NCI-H1436 treated with DMSO at 0.1 percent for 48 hours (cell line): Measurements from ENCODE around the gene OR1M1.
"Not testable (repeated sequence)": the region's sequence is repeated elsewhere in the genome, so short reads cannot be mapped to it uniquely, and the experiment has no call there.

Experiments used
- DNase-seq: peaks from one replicate; lab custom pipeline; 2025; lab: John Stamatoyannopoulos, UW

OR1M1 gene, protein sequence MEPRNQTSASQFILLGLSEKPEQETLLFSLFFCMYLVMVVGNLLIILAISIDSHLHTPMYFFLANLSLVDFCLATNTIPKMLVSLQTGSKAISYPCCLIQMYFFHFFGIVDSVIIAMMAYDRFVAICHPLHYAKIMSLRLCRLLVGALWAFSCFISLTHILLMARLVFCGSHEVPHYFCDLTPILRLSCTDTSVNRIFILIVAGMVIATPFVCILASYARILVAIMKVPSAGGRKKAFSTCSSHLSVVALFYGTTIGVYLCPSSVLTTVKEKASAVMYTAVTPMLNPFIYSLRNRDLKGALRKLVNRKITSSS

DNA sequence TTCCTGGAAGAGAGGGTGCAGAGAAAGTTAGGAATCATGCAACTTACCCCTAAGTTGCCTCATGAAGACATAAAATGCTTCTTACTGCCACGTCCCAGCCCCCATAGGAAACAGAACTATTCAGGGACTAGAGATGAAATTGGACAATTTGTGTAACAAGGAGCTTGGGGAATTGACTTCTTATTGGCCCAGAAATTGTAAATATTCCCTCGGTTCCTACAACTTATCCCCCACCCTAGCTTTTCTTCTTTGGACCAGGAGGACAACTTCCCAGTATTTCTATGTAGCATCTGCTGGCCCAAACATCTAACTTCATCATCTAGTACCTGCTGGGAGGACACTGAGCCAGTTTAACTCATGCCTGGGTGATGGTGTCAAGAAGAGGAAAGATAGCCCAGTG lies at the start of gene OR1M1:
TSS of gene OR1M1 (plus strand) at position 301 of the 400 bp plus-strand sequence. CDS start 6,184 bp downstream, outside the sequence.
- no peak for DNase-seq

DNA sequence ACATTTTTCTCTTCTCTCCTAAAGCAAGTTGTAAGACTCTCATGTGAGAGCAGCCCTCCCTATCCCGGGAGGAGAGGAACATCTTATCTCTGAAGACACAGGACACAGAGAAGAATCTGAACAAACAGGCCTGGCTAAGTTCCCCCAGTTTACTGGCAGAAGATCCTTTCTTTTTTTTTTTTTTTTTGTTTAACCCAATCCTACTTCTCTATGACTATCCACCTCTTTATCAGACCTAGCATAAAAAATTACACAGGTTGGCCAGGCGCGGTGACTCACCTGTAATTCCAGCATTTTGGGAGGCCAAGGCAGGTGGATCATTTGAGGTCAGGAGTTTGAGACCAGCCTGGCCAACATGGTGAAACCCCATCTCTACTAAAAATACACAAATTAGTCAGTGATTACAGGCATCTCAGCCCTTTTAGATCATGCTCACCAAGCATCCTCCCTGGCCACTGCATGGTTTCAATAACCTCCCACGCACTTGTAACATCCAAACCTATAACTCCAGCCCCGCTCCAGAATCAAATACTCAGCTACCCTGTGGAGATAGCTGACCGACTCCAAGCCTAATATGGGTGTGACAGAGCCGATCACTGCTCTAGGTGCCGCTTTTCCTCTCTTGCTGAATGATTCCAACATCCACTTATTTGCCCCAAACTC lies 49.3 kb upstream of the OR1M1 start:
- no peak for DNase-seq

DNA sequence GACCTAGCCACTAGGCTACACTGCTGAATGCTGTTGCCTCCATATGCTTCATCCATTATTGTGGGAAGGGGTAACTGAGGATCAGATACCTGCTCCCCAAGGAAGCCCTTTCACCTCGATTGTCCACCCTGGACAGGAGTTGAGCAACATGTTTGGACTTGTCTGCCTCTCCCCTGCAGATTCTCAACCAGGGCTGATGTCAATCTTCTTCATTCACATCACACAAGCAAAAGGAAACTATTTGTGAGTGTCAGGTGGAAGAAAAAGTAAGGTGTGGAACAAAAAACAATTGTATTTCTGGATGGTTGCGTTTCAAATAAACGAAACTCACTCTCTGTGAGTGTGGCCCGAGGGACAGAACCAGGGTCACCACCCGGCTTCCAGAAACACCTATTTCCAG lies 47.1 kb upstream of the OR1M1 start:
- DNase-seq: no peak

DNA sequence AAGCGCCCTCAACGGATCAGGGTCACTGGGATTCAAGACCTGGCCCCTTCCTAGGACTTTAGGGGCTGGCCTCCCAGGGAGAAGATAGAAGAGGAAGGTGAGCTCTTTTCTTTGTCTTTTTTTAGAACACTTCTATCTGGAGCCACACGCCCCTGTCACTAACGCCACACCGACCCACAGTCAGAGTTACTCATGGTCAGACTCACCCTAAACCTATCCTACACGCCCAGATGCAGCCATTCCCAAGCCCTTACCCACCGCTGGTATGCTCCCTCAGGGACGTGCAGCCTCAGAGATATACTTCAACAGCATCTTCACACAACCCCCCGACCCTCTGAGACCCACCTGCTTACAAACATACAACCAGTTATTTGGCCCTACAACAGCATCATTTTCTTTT lies 46.7 kb upstream of the OR1M1 start:
- no peak for DNase-seq

DNA sequence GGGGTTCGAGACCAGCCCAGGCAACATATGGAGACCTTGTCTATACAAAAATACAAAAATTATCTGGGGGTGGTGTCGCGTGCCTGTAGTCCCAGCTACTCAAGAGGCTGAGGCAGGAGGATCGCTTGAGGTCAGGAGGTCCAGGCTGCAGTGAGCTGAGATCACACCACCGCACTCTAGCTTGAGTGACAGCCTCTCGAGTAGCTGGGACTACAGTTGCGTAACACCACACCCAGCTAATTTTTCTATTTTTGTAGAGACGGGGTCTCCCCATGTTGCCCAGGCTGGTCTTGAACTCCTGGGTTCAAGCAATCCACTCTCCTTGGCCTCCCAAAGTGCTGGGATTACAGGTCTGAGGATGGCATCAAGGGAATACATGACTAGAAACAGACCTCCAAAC lies 45.8 kb upstream of the OR1M1 start:
- DNase-seq: no peak

DNA sequence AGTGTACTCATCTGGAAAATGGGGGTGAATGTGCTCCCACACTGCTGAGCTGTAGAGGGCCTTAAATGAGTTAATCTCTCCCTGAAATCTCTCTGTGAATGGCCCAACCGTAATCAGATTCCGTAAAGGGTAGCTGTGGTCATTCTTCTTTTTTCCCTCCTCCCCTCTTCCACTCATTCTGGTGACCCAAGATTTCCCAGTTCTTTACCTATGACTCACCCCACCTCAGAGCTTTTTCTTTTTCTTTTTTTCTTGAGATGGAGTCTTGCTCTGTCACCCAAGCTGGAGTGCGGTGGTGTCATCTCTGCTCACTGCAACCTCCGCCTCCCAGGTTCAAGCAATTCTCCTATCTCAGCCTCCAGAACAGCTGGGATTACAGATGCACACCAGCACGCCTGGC lies 43.3 kb upstream of the OR1M1 start:
- no peak for DNase-seq

DNA sequence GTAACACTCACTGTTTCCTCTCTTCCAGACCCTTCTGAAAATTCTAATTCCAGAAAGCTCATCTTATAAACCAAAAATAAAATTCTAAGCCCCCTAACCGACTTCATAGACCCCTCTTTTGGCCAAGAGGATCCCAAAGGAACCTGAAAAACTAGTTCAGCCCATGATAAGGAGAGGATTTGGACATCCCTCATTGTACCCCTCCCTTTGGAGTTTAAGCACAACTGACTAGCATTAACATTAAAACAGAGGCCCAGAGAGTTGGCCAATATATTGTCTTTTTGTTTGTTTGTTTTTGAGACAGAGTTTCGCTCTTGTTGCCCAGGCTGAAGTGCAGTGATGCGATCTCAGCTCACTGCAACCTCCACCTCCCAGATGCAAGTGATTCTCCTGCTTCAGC lies 42.4 kb upstream of the OR1M1 start:
- DNase-seq: no peak

DNA sequence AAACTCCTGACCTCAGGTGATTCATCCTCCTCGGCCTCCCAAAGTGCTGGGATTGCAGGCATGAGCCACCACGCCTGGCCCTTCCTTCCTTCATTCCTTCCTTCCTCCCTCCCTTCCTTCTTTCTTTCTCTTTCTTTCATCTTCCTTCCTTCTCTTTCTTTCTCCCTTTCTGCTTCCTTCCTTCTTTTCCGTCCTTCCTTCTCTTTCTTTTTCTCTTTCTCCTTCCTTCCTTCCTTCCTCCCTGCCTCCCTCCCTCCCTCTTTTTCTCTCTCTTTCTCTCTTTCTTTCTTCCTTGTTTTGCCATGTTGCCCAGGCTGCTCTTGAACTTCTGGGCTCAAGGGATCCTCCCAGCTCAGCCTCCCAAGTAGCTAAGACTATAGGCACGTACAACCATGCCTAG lies 40.2 kb upstream of the OR1M1 start:
- DNase-seq: no peak

DNA sequence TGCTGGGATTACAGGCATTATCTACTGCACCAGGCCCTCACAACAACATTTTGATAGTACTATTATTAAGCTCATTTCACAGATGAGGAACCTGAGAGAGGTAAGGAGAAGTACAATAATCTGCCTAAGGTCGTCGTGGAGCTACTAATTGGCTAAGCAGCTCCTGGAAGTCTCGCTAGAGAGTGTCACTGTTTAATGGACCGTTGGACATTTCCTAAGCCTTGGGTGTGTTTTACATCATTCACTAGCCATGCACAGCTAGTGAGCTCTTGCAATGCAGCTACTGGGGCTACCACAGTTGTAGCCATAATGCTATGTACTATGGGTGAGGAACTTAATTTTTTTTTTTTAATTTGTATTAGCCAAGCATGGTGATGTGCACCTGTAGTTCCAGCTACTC lies 34.0 kb upstream of the OR1M1 start:
- no peak for DNase-seq

DNA sequence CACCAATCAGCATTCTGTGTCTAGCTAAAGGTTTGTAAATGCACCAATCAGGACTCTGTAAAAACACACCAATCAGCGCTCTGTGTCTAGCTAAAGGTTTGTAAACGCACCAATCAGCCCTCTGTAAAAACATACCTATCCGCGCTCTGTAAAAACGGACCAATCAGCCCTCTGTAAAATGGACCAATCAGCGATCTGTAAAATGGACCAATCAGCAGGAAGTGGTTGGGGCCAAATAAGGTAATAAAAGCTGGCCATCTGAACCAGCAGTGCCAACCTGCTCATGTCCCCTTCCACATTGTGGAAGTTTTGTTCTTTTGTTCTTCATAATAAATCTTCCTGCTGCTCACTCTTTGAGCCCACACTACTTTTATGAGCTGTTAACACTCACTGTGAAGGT lies 33.2 kb upstream of the OR1M1 start:
- DNase-seq: not testable (repeated sequence)

DNA sequence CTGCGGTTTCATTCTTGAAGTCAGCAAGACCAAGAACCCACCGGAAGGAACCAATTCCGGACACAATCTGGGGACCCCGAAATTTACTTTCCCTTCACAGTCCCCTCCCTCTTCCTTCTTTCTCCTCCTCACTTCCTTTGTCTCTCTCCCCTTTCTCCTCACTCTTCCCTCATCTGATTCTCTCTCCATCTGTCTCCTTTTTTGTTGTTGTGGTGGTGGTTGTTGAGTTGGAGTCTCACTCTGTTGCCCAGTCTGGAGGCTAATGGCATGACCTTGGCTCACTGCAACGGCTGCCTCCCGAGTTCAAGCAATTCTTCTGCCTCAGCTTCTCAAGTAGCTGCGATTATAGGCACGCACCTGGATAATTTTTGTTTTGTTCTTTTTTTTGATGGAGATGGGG lies 32.7 kb upstream of the OR1M1 start:
- no peak for DNase-seq

DNA sequence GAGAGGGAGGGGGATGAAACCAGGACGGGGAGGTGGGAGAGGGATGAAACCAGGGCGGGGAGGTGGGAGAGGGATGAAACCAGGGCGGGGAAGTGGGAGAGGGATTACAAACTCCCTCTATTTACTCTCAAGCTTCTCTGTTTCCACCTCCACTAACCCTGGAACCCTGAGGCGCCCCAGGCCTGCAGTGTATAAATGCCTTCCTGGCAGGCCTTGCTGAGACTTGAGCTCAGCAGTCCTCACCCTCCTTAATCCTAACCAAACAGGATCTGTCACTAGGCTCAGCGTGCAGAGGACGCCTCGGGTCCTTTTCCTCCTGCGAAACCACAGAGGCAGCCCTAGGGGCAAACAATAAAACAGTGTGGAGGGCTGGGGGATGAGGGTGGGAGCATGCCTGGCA lies 32.1 kb upstream of the OR1M1 start:
- no peak for DNase-seq

DNA sequence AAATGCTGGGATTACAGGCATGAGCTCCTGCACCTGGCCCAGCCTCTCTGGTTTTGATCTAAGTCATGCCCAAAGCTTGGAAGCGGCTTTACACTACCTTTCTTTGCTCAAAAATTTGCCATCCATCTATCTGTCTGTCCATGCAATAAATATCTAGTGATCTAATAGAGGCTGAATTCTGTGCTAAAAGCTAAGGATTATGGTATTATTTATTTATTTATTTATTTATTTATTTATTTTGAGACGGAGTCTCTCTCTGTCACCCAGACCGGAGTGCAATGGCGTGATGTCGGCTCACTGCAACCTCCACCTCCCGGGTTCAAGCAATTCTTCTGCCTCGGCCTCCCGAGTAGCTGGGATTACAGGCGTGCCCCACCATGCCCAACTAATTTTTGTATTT lies 30.7 kb upstream of the OR1M1 start:
- DNase-seq: not testable (repeated sequence)

DNA sequence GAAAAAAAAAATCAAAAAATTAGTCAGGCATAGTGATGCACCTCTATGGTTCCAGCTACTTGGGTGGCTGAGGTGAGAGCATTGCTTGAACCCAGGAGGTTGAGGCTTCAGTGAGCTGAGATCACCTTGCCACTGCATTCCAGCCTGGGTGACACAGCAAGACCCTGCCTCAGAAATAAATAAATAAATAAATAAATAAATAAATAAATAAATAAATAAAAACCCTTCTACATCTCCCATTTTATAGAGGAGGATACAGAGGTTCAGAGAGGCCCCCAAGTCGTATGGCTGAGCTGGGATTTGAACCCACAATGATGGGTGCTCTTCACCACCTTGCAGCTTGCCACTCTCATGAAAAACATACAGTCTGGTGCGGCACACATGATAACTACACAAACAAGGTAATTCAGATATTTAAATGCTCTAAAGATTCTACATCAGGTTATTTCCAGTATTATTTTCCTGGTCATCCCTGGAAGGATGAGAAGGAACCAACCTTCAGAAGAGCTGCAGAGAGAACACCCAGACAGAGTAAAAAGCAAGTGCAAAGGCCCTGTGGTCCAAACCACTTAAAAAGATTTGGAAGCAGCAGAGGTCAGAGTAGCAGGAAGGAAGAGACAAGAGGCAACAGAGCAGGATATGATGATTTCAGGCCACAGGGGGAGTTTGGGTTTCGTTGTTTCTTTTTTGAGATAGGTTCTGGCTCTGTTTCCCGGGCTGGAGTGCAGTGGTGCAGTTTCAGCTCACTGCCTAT lies 29.2 kb upstream of the OR1M1 start:
- DNase-seq: no peak

DNA sequence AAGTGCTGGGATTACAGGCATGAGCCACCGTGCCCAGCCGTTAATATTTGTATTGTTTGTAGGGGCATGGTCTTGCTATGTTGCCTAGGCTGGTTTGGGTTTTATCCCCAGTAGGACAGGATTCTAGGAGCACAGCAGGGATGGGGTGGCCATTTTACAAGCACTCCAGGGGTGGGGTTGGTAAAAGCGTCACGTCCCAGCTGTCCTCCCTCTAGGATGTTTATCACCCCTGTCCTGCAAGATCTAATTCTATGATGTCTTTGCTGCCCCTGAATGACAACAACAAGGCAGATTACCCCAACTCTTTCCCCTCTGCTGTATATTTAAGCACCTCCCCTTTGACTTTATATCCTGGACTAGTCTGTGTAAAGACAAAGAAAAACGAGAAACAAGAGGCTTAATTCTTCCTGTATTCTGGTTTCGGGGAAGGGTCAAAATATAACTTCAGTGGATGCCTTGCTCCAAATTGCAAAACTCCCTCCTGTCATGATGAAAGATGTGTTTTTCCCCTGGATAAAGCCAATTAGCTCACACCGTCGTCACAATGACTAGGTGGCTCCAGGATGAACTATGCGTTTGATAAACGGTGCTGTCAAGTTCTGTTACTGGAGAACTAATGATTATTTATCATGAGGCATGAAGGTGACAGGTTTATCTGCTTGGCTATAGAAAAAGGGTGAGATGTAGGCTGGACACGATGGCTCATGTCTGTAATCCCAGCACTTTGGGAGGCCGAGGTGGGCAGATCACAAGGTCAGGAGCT lies 27.8 kb upstream of the OR1M1 start:
- DNase-seq: no peak

DNA sequence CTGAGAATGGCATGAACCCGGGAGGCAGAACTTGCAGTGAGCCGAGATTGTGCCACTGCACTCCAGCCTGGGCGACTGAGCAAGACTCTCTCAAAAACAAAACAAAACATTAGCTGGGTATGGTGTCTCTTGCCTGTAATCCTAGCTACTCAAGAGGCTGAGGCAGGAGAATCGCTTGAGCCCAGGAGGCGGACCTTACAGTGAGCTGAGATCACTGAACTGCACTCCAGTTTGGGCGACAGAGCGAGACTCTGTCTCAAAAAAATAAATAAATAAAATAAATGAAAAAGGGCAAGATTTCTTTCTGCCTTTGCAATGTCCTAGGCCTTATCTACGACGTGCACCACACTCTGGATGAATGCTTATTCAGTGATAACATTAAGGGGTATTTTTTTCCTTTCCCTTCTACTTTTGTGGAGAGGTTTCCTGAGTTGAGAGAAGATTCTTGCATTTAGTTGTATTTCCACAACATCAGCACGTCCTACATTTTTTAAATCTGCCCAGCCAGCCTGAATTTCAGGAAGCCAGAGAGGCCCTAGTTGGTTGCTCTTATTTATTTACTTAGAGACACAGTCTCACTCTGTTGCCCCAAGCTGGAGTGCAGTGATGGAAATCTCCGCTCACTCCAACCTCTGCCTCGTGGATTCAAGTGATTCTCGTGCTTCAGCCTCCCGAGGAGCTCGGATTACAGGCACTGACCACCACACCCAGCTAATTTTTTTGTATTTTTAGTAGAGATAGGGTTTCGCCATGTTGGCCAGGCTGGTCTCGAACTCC lies 26.1 kb upstream of the OR1M1 start:
- DNase-seq: no peak

DNA sequence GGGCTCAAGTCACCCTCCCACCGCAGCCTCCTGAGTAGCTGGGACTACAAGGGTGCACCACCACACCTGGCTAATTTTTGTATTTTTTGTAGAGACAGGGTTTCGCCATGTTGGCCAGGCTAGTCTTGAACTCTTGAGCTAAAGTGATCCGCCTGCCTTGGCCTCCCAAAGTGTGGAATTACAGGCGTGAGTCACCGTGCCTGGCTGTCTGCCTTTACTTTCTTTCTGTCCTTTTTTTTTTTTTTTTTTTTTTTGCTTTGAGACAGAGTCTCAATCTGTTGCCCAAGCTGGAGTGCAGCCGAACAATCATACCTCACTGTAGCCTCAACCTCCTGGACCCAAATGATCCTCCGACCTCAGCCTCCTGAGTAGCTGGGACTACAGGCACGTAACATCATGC lies 25.0 kb upstream of the OR1M1 start:
- no peak for DNase-seq

DNA sequence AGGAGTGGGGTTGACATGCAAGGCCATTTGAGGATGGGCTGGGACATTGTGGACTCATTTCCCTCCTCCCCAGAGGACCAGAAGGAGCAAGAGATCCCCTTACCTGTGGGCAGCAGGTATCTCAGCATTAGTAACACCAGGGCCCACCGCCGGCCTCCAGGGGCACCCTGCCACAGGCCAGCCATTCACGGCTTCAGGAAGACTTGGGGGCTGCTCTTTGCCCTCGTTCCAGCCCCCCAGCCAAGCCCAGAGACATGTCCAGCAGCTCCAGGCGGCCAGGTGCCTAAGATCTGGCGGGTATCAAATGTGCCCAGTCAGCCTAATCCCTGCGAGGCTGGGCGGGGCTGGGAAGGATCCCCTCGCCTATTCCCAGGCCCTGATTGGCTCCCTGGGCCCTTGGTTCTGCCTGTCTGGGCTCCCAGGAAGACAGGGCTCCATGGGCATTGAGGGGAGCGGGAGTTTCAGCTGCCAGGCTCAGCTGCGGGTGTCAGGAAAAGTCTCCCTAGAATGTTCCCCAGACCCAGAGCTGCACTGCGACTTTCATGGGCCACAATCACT lies 21.3 kb upstream of the OR1M1 start:
- DNase-seq: no peak

DNA sequence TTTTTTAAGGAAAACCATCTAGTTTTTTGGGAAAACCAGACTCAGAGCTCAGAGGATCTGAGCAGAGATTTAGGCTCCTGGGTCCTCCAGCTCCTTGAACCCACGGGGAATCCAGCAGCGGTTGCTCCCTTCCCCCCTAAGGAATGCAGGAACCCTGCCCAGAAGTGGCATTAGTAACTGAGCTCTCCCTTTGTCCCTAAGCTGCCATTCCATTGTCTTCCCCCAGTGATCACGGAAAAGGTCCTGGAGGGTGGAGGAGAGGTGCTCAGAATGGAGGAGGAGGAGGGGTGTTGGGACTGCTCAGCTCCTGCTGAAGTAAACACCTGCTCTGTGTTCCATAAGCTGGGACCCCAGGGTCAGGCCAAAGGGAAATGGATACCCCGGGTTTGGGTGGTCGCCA lies 16.8 kb upstream of the OR1M1 start:
- no peak for DNase-seq

DNA sequence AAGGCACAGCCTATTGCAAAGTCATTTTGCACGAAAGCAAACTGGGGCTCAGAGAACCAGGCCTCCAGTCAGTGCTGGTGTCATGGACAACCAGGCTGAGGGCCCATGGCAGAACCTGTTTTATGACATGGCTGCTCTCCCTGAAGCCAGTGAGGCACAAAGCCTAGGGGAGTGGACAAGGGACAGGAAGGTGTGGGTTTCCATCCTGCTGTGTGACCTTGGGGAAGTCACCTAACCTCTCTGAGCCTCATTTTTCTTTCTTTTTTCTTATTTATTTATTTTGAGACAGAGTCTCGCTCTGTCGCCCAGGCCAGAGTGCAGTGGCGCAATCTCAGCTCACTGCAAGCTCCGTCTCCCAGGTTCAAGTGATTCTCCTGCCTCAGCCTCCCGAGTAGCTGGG lies 15.1 kb upstream of the OR1M1 start:
- DNase-seq: not testable (repeated sequence)

DNA sequence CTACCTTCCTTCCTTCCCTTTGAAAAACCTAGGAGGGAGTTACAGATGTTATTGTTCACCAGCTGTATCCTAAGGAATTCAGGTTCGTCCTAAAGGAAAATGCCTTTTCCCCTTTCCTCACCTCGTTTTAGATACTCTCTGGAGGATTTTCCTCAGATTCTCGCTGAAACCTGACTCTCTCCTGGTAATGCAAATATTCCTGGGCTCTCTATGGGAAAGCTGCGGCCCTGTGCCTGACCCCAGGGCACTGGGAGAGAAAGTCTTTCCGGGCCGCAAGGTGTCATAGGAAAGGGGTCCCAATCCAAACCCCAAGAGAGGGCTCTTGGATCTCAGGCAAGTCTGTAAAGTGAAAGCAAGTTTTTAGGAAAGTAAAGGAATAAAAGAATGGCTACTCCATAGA lies 13.1 kb upstream of the OR1M1 start:
- DNase-seq: no peak
